GM12878 (cell line): Measurements from ENCODE around the gene THADA. TPM values are rescaled to one million over a fixed set of nuclear protein-coding genes. Genes with fewer than 3 reads are reported as not detected.

Experiments used
- ATF2 ChIP-seq: IDR thresholded peaks from 2 replicates; pipeline ENCODE4 v1.6.1; 2012; ENCODE audit warnings: low read length, inconsistent platforms
- BHLHE40 ChIP-seq, 2 experiments: fragments of 450-650 bp in 1 of 2; IDR thresholded peaks; 2 replicates each; pipeline ENCODE4 v1.6.1; 2011 to 2017; ENCODE audit warnings: low read depth in 2 of 2, borderline replicate concordance in 1 of 2, improper control_type of control experiment in 1 of 2, low read length in 1 of 2, mild to moderate bottlenecking in 1 of 2
- CHD2 ChIP-seq: IDR thresholded peaks from 2 replicates; pipeline ENCODE4 v1.6.1; 2011; ENCODE audit warnings: low read depth, low read length, improper control_type of control experiment, borderline replicate concordance
- CREB1 ChIP-seq: IDR thresholded peaks from 2 replicates; pipeline ENCODE4 v1.6.1; 2012; ENCODE audit warnings: low read depth, mild to moderate bottlenecking, inconsistent platforms
- CREM ChIP-seq: IDR thresholded peaks from 2 replicates; pipeline ENCODE4 v1.6.1; 2014; ENCODE audit warnings: antibody characterized with exemption, low read depth
- DPF2 ChIP-seq: fragments of 450-650 bp; IDR thresholded peaks from 2 replicates; pipeline ENCODE4 v1.6.1; 2017; ENCODE audit warnings: mild to moderate bottlenecking
- EGR1 ChIP-seq, 2 experiments: IDR thresholded peaks; 1 replicate in 1 of 2; 2 replicates in 1 of 2; pipeline ENCODE4 v1.6.1; 2011 to 2012; ENCODE audit warnings: low read depth in 2 of 2, low read length in 2 of 2, borderline replicate concordance in 1 of 2, mild to moderate bottlenecking in 1 of 2, moderate library complexity in 1 of 2
- ELK1 ChIP-seq: IDR thresholded peaks from 2 replicates; pipeline ENCODE4 v1.6.1; 2012; ENCODE audit warnings: low read depth, low read length, improper control_type of control experiment
- EP300 ChIP-seq, 2 experiments: fragments of 150-350 bp in 1 of 2; IDR thresholded peaks; 2 replicates each; pipeline ENCODE4 v1.6.1; 2011 to 2012; ENCODE audit warnings: low read depth in 2 of 2, low read length in 2 of 2, borderline replicate concordance in 1 of 2, improper control_type of control experiment in 1 of 2, inconsistent platforms in 1 of 2; ENCODE audit not compliant: control insufficient read depth in 1 of 2
- HDGF ChIP-seq: fragments of 450-650 bp; IDR thresholded peaks from 2 replicates; pipeline ENCODE4 v1.6.1; 2016; ENCODE audit warnings: antibody characterized with exemption
- IKZF1 ChIP-seq: fragments of 450-650 bp; conservative IDR thresholded peaks from 2 replicates; pipeline ENCODE4 v1.6.1; 2017; ENCODE audit warnings: antibody characterized with exemption, mild to moderate bottlenecking
- IRF4 ChIP-seq: IDR thresholded peaks from 2 replicates; pipeline ENCODE4 v1.6.1; 2011; ENCODE audit warnings: low read depth, low read length
- JUNB ChIP-seq: IDR thresholded peaks from 2 replicates; pipeline ENCODE4 v1.6.1; 2016; ENCODE audit warnings: antibody characterized with exemption, mild to moderate bottlenecking
- LARP7 ChIP-seq: fragments of 450-650 bp; IDR thresholded peaks from 2 replicates; pipeline ENCODE4 v1.6.1; 2017; ENCODE audit warnings: mild to moderate bottlenecking
- MEF2A ChIP-seq: IDR thresholded peaks from 2 replicates; pipeline ENCODE4 v1.6.1; 2011; ENCODE audit warnings: low read depth, mild to moderate bottlenecking, low read length, moderate library complexity; ENCODE audit not compliant: insufficient read depth
- MEF2B ChIP-seq: fragments of 450-650 bp; IDR thresholded peaks from 2 replicates; pipeline ENCODE4 v1.6.1; 2018; ENCODE audit warnings: mild to moderate bottlenecking, moderate library complexity; ENCODE audit not compliant: partially characterized antibody, poor library complexity, severe bottlenecking
- MLLT1 ChIP-seq: fragments of 450-650 bp; IDR thresholded peaks from 2 replicates; pipeline ENCODE4 v1.6.1; 2016; ENCODE audit warnings: mild to moderate bottlenecking
- NBN ChIP-seq: fragments of 450-650 bp; IDR thresholded peaks from 2 replicates; pipeline ENCODE4 v1.6.1; 2016
- NFIC ChIP-seq: IDR thresholded peaks from 2 replicates; pipeline ENCODE4 v1.6.1; 2012; ENCODE audit warnings: low read depth, mild to moderate bottlenecking, inconsistent platforms, low read length, moderate library complexity
- NR2F1 ChIP-seq: fragments of 450-650 bp; conservative IDR thresholded peaks from 2 replicates; pipeline ENCODE4 v1.6.1; 2017; ENCODE audit warnings: mild to moderate bottlenecking
- PAX5 ChIP-seq: IDR thresholded peaks from 2 replicates; pipeline ENCODE4 v1.6.1; 2011; ENCODE audit warnings: low read depth, low read length, borderline replicate concordance
- PKNOX1 ChIP-seq: fragments of 450-650 bp; IDR thresholded peaks from 2 replicates; pipeline ENCODE4 v1.6.1; 2016; ENCODE audit warnings: mild to moderate bottlenecking
- POU2F2 ChIP-seq: IDR thresholded peaks from 3 replicates; pipeline ENCODE4 v1.6.1; 2011; ENCODE audit warnings: low read depth, mild to moderate bottlenecking, low read length, borderline replicate concordance
- RAD51 ChIP-seq: fragments of 450-650 bp; IDR thresholded peaks from 2 replicates; pipeline ENCODE4 v1.6.1; 2016; ENCODE audit warnings: moderate library complexity, mild to moderate bottlenecking, inconsistent platforms
- RBBP5 ChIP-seq: fragments of 200-600 bp; sonication (generic); conservative IDR thresholded peaks from 2 replicates; pipeline ENCODE4 v1.6.1; 2016
- RUNX3 ChIP-seq: IDR thresholded peaks from 2 replicates; pipeline ENCODE4 v1.6.1; 2012; ENCODE audit warnings: low read length, inconsistent platforms
- SMAD1 ChIP-seq: fragments of 450-650 bp; IDR thresholded peaks from 2 replicates; pipeline ENCODE4 v1.6.1; 2018; ENCODE audit warnings: mild to moderate bottlenecking, low read depth; ENCODE audit not compliant: partially characterized antibody
- SRF ChIP-seq, 2 experiments: IDR thresholded peaks; 2 replicates each; pipeline ENCODE4 v1.6.1; 2011; ENCODE audit warnings: low read depth in 2 of 2, low read length in 2 of 2, mild to moderate bottlenecking in 1 of 2, moderate library complexity in 1 of 2
- ZNF24 ChIP-seq: fragments of 450-650 bp; IDR thresholded peaks from 2 replicates; pipeline ENCODE4 v1.6.1; 2017; ENCODE audit warnings: antibody characterized with exemption, mild to moderate bottlenecking
- polyA plus RNA-seq, 11 experiments: library from polyadenylated mRNA; depleted of rRNA in 4 of 11; unstranded in 6 of 11; stranded (reverse) in 5 of 11; fragments of >200 nt; fragmentation: Nextera tagmentation in 4 of 11; fragmentation: Illumina TruSeq in 1 of 11; extraction: Ambion mirVana in 4 of 11; extraction: Trizol in 1 of 11; gene quantifications; 1 replicate in 1 of 11; 2 replicates in 10 of 11; pipeline versions ENCODE4 v1.2.1 to v1.2.3, GENCODE V29; 2011 to 2016; ENCODE audit warnings: inconsistent platforms in 2 of 11, missing spikeins in 2 of 11, low read depth in 1 of 11
- total RNA-seq, 4 experiments: library from RNA; depleted of rRNA in 3 of 4; stranded (reverse); fragments of >200 nt in 3 of 4; fragmentation: Illumina TruSeq in 1 of 4; extraction: Trizol in 1 of 4; gene quantifications; 2 replicates each; pipeline versions ENCODE4 v1.2.1 to v1.2.3, GENCODE V29; 2013 to 2021

THADA gene
- total and polyA plus RNA-seq, 10 of the 15 experiments (the other 5 are each of a cell fraction or from before 2014, with no cell fraction given): 14.6 to 33.2 (median 23.2) TPM

GRCh38 chr2:43569921-43570320 is 25.9 kb downstream of the THADA start (continued):
- TF ChIP-seq IKZF1 (peak; percentile 72), NR2F1 (peak; percentile 67), EP300 (IDR thresholded peaks at IDR 0.05; ENCODE audit: borderline replicate concordance in 1 of 2, control insufficient read depth in 1 of 2, low read depth in 2 of 2, low read length in 2 of 2) (peak; percentile 79 to 90; a peak in 2 of 4 replicates), PAX5 (peak; percentile 77), CREM (peak; percentile 74), RBBP5 (no peak), MEF2B (peak; percentile 60), ZNF24 (peak; percentile 92), IRF4 (peak; percentile 36; the same call in 1 of the 2 replicates), JUNB (peak; percentile 24; the same call in 1 of the 2 replicates), RUNX3 (peak; percentile 91), PKNOX1 (peak; percentile 86), ELK1 (no peak), RAD51 (0 out of 2 replicates have a peak, but pooled peaks have one; percentile 34), LARP7 (no peak), EGR1 (IDR thresholded peaks at IDR 0.05; ENCODE audit: borderline replicate concordance in 1 of 2, low read depth in 2 of 2, low read length in 2 of 2) (peak in 1 of 2 experiments; percentile 51; a peak in 1 of 3 replicates), ATF2 (peak; percentile 81), SRF (IDR thresholded peaks at IDR 0.05; ENCODE audit: low read depth in 2 of 2, low read length in 2 of 2) (no peak), POU2F2 (0 out of 3 replicates have a peak, but pooled peaks have one; percentile 17), CREB1 (0 out of 2 replicates have a peak, but pooled peaks have one; percentile 58), DPF2 (peak; percentile 78), HDGF (0 out of 2 replicates have a peak, but pooled peaks have one; percentile 52), MEF2A (peak; percentile 53; the same call in 1 of the 2 replicates), SMAD1 (no peak), BHLHE40 (IDR thresholded peaks at IDR 0.05; ENCODE audit: borderline replicate concordance in 1 of 2, low read depth in 2 of 2, low read length in 1 of 2) (peak in 1 of 2 experiments; percentile 56; a peak in 3 of 4 replicates), NBN (peak; percentile 69), CHD2 (peak; percentile 33; the same call in 1 of the 2 replicates), MLLT1 (peak; percentile 40; the same call in 1 of the 2 replicates), NFIC (0 out of 2 replicates have a peak, but pooled peaks have one; percentile 21)
